CD4-positive, alpha-beta T cell treated with Interleukin-15 for 4 hours (primary cell): ENCODE results near the gene NPAS3.

Experiments used
- DNase-seq: peaks from one replicate; pipeline ENCODE4 v3.0.0-alpha.2; 2020; ENCODE audit warnings: low spot score

Gene NPAS3

GRCh38 chr14:33016613-33017012 lies 77.9 kb downstream of the NPAS3 start:
- no peak for DNase-seq

- DNase-seq: no peak
Observed at GRCh38 chr14:33017016-33017415, 78.3 kb downstream of the NPAS3 start.

- no peak for DNase-seq
Observed at GRCh38 chr14:33019346-33019745, 80.7 kb downstream of the NPAS3 start.

GRCh38 chr14:33026850-33027430 lies 88.3 kb downstream of the NPAS3 start:
- DNase-seq: no peak

GRCh38 chr14:33029511-33029910 lies 90.8 kb downstream of the NPAS3 start:
- no peak for DNase-seq

GRCh38 chr14:33030386-33030785 lies 91.7 kb downstream of the NPAS3 start:
- DNase-seq: no peak

- DNase-seq: no peak
Observed at GRCh38 chr14:33035416-33036194, 96.9 kb downstream of the NPAS3 start.

- DNase-seq: no peak
Observed at GRCh38 chr14:33039311-33039710, 100.6 kb downstream of the NPAS3 start.

- DNase-seq: no peak
Observed at GRCh38 chr14:33040372-33041140, 101.9 kb downstream of the NPAS3 start.

GRCh38 chr14:33042591-33042990 lies 103.9 kb downstream of the NPAS3 start:
- DNase-seq: no peak

GRCh38 chr14:33045760-33046159 lies 107.1 kb downstream of the NPAS3 start:
- DNase-seq: no peak

- DNase-seq: no peak
Observed at GRCh38 chr14:33052943-33053342, 114.3 kb downstream of the NPAS3 start.

- DNase-seq: no peak
Observed at GRCh38 chr14:33056213-33056612, 117.5 kb downstream of the NPAS3 start.

GRCh38 chr14:33057585-33057984 lies 118.9 kb downstream of the NPAS3 start:
- no peak for DNase-seq

- DNase-seq: no peak
Observed at GRCh38 chr14:33061667-33062325, 123.1 kb downstream of the NPAS3 start.

GRCh38 chr14:33062476-33062875 lies 123.8 kb downstream of the NPAS3 start:
- no peak for DNase-seq

GRCh38 chr14:33062881-33063280 lies 124.2 kb downstream of the NPAS3 start:
- DNase-seq: no peak

- no peak for DNase-seq
Observed at GRCh38 chr14:33063521-33063920, 124.8 kb downstream of the NPAS3 start.

GRCh38 chr14:33065634-33066033 lies 127.0 kb downstream of the NPAS3 start:
- DNase-seq: no peak

- no peak for DNase-seq
Observed at GRCh38 chr14:33068040-33068439, 129.4 kb downstream of the NPAS3 start.

GRCh38 chr14:33068626-33069025 lies 129.9 kb downstream of the NPAS3 start:
- DNase-seq: no peak

GRCh38 chr14:33070475-33070874 lies 131.8 kb downstream of the NPAS3 start:
- no peak for DNase-seq

- DNase-seq: no peak
Observed at GRCh38 chr14:33073023-33073422, 134.3 kb downstream of the NPAS3 start.
